ENCODE measurements around the gene CA11. TPM values are rescaled to one million over a fixed set of nuclear protein-coding genes. Genes with fewer than 3 reads are reported as not detected.

Gene CA11
- total RNA-seq, 1 donor from 2014 or later: 13.0 TPM

DNA sequence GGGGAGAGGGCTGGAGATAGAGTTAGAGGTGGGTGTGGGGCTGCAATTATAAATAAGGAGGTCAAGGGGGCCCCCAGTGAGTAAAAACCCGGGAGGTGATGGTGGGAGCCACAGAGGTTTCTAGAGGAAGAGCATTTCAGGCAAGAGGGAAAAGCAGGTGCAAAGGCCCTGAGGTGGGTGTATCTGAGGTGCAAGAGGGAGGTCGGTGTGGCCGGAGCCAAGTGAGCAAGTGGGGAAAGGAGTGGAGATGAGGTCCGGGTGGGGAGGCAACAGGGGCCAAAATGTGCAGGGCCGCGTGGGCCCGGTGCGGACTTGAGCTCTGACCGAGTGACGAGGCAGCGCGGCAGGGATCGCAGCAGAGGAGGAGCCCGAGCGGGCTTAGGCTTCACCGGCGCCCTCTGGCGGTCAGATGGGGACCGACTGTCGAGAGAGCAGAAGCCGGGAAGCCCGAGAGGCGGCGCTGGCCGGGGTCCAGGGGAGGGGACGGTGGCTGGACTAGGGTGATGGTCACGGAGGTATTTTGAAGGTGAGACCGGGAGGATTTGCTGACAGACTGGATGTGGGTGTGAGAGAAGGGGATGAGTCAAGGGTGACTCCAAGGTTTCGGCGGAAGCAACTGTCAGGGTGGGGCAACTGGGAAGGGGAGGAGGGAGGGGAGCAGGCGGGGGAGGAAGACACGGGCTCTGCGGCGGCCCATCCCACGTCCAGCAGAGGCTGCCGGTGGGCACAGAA is 57.2 kb downstream of the CA11 start:
- Mint-ChIP-seq H3K9me3 (no peaks in the 10 kb centered on the region), H3K36me3 (ENCODE audit: low read depth) (peaks cover 1% of the 10 kb centered on the region), H3K27me3 (ENCODE audit: insufficient read depth) (no peaks in the 10 kb centered on the region), H3K4me1 (ENCODE audit: low read depth) (peaks cover 16% of the 10 kb centered on the region), H3K27ac (peak overlapping the region; percentile 60), H3K4me3 (peak overlapping the region; percentile 63)
- peak; percentile 81 for DNase-seq (ENCODE audit: low spot score)
- intact Hi-C loops (cut with micrococcal nuclease): loop anchor here (1.0 to 2.0 kb wide), 3 partner anchors 30 to 198 kb away; partner anchors contain the start of genes KDELR1, RPL18 and SPHK2

Other genes with a start within 250 kb of the CA11 start
- 96.0 and 100 TPM in 2 replicates for gene GRWD1, start 200.2 kb downstream of the CA11 start, total RNA-seq
- 2.2 and 2.4 TPM in 2 replicates for gene KCNJ14, start 190.6 kb downstream of the CA11 start, total RNA-seq
- 35.9 and 37.1 TPM in 2 replicates for gene CYTH2, start 176.8 kb downstream of the CA11 start, total RNA-seq
- 2.0 and 3.1 TPM in 2 replicates for gene LMTK3, start 134.4 kb downstream of the CA11 start, total RNA-seq
- not detected in 2 replicates for gene SULT2B1, start 94.0 kb downstream of the CA11 start, total RNA-seq
- not detected in 2 replicates for gene SPACA4, start 39.4 kb downstream of the CA11 start, total RNA-seq
- 7.3 TPM in 2 replicates for gene FAM83E, start 31.1 kb downstream of the CA11 start, total RNA-seq
- 1,774 and 1,780 TPM in 2 replicates for gene RPL18, start 27.0 kb downstream of the CA11 start, total RNA-seq
- gene SPHK2, start 26.7 kb downstream of the CA11 start, total RNA-seq: 40.8 and 44.1 TPM in 2 replicates
- 8.5 and 9.1 TPM in 2 replicates for gene DBP, start 8.8 kb downstream of the CA11 start, total RNA-seq
- 0.44 and 0.54 TPM in 2 replicates for gene NTN5, start 26.8 kb upstream of the CA11 start, total RNA-seq
- gene FUT2, start 49.8 kb upstream of the CA11 start, total RNA-seq: not detected in 2 replicates
- gene MAMSTR, start 73.5 kb upstream of the CA11 start, total RNA-seq: 1.4 and 1.7 TPM in 2 replicates
- gene RASIP1, start 94.4 kb upstream of the CA11 start, total RNA-seq: 0.44 and 0.88 TPM in 2 replicates
- gene IZUMO1, start 100.7 kb upstream of the CA11 start, total RNA-seq: 0.37 TPM in 1 of 2 replicates, not detected in the other
- gene FUT1, start 106.5 kb upstream of the CA11 start, total RNA-seq: 0.54 and 0.57 TPM in 2 replicates
- gene FGF21, start 109.3 kb upstream of the CA11 start, total RNA-seq: not detected in 2 replicates
- gene BCAT2, start 164.8 kb upstream of the CA11 start, total RNA-seq: 93.3 and 93.6 TPM in 2 replicates
- 0.57 and 0.64 TPM in 2 replicates for gene HSD17B14, start 190.3 kb upstream of the CA11 start, total RNA-seq
- gene PLEKHA4, start 222.4 kb upstream of the CA11 start, total RNA-seq: 1.4 and 1.9 TPM in 2 replicates
- 53.1 and 53.7 TPM in 2 replicates for gene PPP1R15A, start 226.2 kb upstream of the CA11 start, total RNA-seq

Data from activated T-helper 1 cell treated with anti-CD3 and anti-CD28 coated beads, Interleukin-12 subunit alpha, Interleukin-12 subunit beta, Interleukin-2, Interleukin-4 antibody, amounts not matched to agents 30 ng/mL and 10 ng/mL and 1 ng/mL, durations not matched to agents 14 hours and 24 hours and 36 hours (primary cell).